Calu3 (cell line): Measurements from ENCODE around the gene IKBKE. TPM values are rescaled to one million over a fixed set of nuclear protein-coding genes. Genes with fewer than 3 reads are reported as not detected.
A peak's percentile ranks its signal among the peaks of the same experiment; 100 is the strongest.

Experiments used
- BruUV-seq: library from RNA; stranded (reverse); fragments of 400-500 nt; replicated peaks from 2 replicates; lab custom pipeline; 2021; lab: Mats Ljungman, UMichigan
- CTCF ChIA-PET: fragments of 300-600 bp; sonication (Branson Sonifier 250); formaldehyde crosslinking; loops from one replicate; lab custom pipeline; 2022; ENCODE audit warnings: antibody characterized with exemption; lab: Charles Lee
- DNase-seq: peaks from one replicate; pipeline ENCODE4 v3.0.0; 2022
- H3K27ac Mint-ChIP-seq: one replicate; pipeline ENCODE4 v1.8.0; 2022; ENCODE audit warnings: mixed read lengths; ENCODE audit not compliant: unreplicated experiment
- H3K27me3 Mint-ChIP-seq: one replicate; pipeline ENCODE4 v1.8.0; 2022; ENCODE audit warnings: mixed read lengths; ENCODE audit not compliant: unreplicated experiment
- H3K36me3 Mint-ChIP-seq: one replicate; pipeline ENCODE4 v1.8.0; 2022; ENCODE audit warnings: mild to moderate bottlenecking, moderate library complexity, mixed read lengths; ENCODE audit not compliant: insufficient read depth, unreplicated experiment
- H3K4me1 Mint-ChIP-seq: one replicate; pipeline ENCODE4 v1.8.0; 2022; ENCODE audit warnings: mild to moderate bottlenecking, low read depth, mixed read lengths; ENCODE audit not compliant: unreplicated experiment
- H3K4me3 Mint-ChIP-seq: one replicate; pipeline ENCODE4 v1.8.0; 2022; ENCODE audit warnings: mild to moderate bottlenecking, low read depth, moderate library complexity, mixed read lengths; ENCODE audit not compliant: unreplicated experiment
- H3K9me3 Mint-ChIP-seq: one replicate; pipeline ENCODE4 v1.8.0; 2022; ENCODE audit warnings: low read depth, mixed read lengths; ENCODE audit not compliant: unreplicated experiment
- CTCF ChIP-seq: fragments of 200-600 bp; IDR thresholded peaks from one replicate; pipeline ENCODE4 v1.8.0; 2022; ENCODE audit warnings: antibody characterized with exemption; ENCODE audit not compliant: unreplicated experiment
- intact Hi-C: fragments of 100-400 bp; cut with micrococcal nuclease; formaldehyde crosslinking; loops from one replicate; pipeline ENCODE4 v1.10.0; 2022; ENCODE audit not compliant: unreplicated experiment
- total RNA-seq: library from RNA; stranded (reverse); gene quantifications from 2 replicates; pipeline ENCODE4 v1.2.3, GENCODE V29; 2022

IKBKE gene
- total RNA-seq, 1 experiment from 2014 or later = 47.5 TPM

GRCh38 chr1:206529425-206529824, 59.1 kb downstream of the IKBKE start:
- Mint-ChIP-seq H3K4me1 (peaks cover 10% of the 10 kb centered on the region), H3K27ac (no peak overlapping the region), H3K4me3 (no peak overlapping the region), H3K9me3 (no peaks in the 10 kb centered on the region), H3K27me3 (no peaks in the 10 kb centered on the region), H3K36me3 (no peaks in the 10 kb centered on the region)
- intact Hi-C loops = no loop called here
- CTCF ChIA-PET = interaction anchor here (0.7 to 0.9 kb wide), 2 partner anchors 11 to 26 kb away, joined by 3 read pairs; no protein-coding TSS in a partner anchor
- DNase-seq = no peak
- TF ChIP-seq CTCF = no peak
- no TSS peak for BruUV-seq

GRCh38 chr1:206532368-206532767, 62.1 kb downstream of the IKBKE start:
- no peak overlapping the region for H3K27ac Mint-ChIP-seq
- BruUV-seq = no TSS peak
- H3K27me3 Mint-ChIP-seq = no peaks in the 10 kb centered on the region
- H3K36me3 Mint-ChIP-seq = no peaks in the 10 kb centered on the region
- H3K4me1 Mint-ChIP-seq = peaks cover 23% of the 10 kb centered on the region
- no peaks in the 10 kb centered on the region for H3K9me3 Mint-ChIP-seq
- CTCF ChIA-PET = no interaction called here
- no peak overlapping the region for H3K4me3 Mint-ChIP-seq
- no peak for TF ChIP-seq CTCF
- DNase-seq = no peak
- intact Hi-C loops = no loop called here

- Mint-ChIP-seq H3K36me3 (peaks cover 3% of the 10 kb centered on the region), H3K4me3 (no peak overlapping the region), H3K9me3 (no peaks in the 10 kb centered on the region), H3K27ac (no peak overlapping the region), H3K27me3 (no peaks in the 10 kb centered on the region), H3K4me1 (peaks cover 23% of the 10 kb centered on the region)
- CTCF ChIA-PET = interaction anchor here (1.7 kb wide), 1 partner anchor 11 kb away, joined by 12 read pairs; no protein-coding TSS in a partner anchor
- intact Hi-C loops = no loop called here
- DNase-seq = no peak
- no TSS peak for BruUV-seq
- no peak for TF ChIP-seq CTCF
Observed at GRCh38 chr1:206534552-206534951, 64.3 kb downstream of the IKBKE start.

GRCh38 chr1:206535853-206536188, 65.5 kb downstream of the IKBKE start:
- CTCF ChIA-PET = interaction anchor here (0.5 to 1.7 kb wide), 8 partner anchors 9 to 354 kb away, joined by 3 to 12 read pairs (median 4); no protein-coding TSS in a partner anchor
- Mint-ChIP-seq H3K36me3 (peaks cover 3% of the 10 kb centered on the region), H3K4me1 (peaks cover 32% of the 10 kb centered on the region), H3K27ac (peak overlapping the region; percentile 7), H3K27me3 (no peaks in the 10 kb centered on the region), H3K9me3 (no peaks in the 10 kb centered on the region), H3K4me3 (no peak overlapping the region)
- DNase-seq = peak; percentile 80
- intact Hi-C loops = no loop called here
- no peak for TF ChIP-seq CTCF
- BruUV-seq = no TSS peak
